ENCODE measurements around the gene SMOC2. TPM values are rescaled to one million over a fixed set of nuclear protein-coding genes. Genes with fewer than 3 reads are reported as not detected.

Gene SMOC2
- total RNA-seq, 1 experiment from 2014 or later = not detected

DNA sequence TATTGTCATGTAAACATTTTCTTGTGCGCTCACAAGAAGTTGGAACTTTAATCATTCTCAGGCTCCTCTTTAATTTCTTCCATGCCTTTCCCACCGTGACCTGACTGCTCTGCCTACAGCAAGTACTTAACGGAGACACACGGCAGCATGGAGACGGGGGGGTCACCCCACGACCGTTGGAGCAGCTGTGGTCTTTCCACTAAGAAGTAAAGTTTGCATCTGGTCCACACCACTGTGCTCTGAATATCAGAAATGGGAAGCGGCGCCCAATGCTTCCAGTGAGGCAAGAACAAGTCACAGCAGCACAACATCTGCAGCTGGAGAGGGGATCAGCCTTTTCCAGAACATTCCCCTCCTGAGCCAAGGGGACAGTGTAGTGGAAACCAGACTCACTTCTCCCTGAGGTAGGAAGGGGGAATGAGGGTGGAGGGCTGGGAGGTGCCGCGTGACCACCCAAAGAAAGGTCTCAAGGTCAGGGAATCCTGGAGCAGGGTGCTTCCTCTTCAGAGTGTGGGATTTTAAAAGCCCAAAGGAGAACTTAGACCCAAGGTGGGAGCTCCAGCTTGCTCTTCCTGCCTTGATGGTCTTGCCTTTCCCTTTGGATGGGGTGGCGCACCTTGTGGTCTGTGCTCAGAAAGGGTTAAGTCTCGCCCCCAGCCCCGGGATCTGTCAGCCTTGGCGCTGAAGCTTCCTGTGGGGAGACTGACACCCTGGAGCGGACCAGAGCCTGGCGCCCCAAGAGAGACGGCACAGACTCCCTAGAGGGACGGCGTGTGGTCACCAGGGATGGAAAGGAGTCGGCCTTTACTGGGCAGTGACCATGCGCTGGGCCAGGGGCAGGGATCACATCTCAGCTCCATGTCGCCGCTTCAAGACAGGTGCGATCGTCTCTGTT lies 25.6 kb upstream of the SMOC2 start:
- no peak for DNase-seq (ENCODE audit: low read depth)

DNA sequence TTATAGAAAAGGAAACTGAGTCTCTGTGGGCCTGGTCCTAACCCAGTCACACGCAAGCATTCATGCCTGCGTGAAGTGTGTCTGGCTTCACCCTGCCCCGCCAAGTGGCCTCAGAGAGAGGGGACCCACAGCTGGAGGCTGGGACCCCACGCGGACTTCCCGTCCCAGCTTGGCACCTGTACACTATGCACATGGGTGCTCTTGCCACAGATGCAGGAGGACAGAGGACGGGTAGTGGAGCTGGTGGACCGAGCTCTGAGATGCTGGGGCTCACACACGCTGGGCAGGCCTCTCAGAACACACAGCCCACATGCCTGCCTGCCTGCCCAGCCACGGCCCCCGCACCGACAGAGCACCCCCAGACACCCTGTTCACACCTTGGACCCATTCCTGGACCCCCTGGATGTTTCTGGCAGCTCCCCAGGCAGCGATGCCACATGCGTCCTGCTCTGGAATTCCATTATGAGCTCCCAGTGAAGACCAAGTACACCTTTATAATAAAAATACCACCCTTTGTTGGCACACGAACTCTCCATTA lies 24.9 kb upstream of the SMOC2 start:
- no peak for DNase-seq (ENCODE audit: low read depth)

DNA sequence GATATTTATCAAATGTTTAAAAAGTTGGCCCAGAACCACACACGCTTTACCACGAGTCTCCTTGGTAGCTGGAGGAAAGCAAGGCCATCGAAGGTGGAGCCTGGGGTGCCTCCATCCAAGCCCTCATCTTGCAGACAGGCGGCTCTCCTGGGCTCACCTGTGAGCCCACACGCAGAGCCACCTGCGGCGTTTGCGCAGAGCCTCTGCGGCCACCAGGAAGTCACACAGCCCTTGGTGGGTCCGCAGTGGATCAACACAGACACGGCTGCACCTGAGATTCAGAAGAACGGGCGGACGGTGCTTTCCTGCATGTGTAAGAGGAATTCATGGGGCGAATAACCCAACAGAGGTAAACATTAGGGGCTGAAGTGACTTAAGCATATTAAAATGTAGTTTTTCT lies 24.5 kb upstream of the SMOC2 start:
- no peak for DNase-seq (ENCODE audit: low read depth)

GRCh38 chr6:168417191-168417590 lies 23.8 kb upstream of the SMOC2 start:
- no peak for DNase-seq (ENCODE audit: low read depth)

DNA sequence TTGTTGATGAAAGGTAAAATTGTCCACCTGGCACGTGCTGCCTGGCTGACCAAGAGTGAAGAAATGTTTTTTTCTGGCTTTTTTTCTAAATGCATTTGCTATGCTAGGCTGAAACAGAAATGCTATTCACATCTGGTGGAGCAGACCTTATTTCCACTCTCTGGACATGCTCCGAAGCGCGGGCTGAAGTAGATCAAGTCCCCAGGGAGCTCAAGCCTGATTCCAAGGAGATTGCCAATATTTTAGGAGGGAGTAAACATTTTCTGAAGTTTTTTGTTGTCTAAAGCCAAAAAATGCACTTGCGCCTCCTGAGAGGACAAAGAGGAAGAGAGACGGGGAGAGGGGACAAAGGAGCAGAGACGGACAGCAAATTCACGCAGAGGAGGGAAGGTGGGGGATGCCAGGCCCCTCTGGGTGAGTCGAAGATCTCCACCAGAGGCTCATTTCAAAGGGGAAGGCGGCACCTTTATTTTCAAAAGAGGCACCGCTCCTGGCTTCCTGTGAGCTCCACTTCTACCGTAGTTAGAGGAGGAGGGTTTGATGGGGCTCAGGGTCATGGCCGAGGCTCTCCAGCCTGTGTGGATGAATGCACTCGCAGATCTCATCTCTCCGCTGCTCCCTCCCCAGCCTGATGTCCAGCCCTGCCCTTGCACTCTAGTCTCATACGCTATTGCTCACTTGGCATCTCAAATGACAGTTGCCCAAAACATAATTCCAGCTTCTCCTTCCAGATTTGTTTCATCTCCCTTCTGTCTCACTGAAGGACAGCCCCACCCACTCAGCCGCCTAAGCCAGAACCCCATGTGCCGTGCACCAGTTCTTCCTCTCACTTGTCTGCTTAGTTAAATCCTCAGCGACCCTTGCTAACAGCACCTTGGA lies 23.1 kb upstream of the SMOC2 start:
- no peak for DNase-seq (ENCODE audit: low read depth)

DNA sequence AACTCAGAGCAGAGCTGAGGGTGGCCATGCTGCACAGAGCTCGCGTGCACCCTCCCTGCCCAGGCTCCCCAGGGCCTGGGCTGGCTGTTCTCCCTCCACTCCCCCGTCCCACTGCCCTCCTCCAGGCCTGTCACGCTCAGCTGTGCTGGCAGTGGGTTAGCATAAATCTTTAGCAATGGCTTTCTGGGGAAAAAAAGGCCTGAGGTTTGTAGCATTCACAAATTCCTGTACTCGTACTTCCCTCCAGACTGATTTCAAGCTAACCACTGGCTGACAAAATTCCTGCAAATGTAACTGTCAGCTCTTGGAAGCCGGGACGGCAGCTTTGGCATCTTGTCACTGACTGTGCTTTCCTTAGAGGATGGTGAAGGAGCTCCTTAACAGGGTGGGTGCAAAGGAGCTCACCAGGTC lies 22.3 kb upstream of the SMOC2 start:
- no peak for DNase-seq (ENCODE audit: low read depth)

DNA sequence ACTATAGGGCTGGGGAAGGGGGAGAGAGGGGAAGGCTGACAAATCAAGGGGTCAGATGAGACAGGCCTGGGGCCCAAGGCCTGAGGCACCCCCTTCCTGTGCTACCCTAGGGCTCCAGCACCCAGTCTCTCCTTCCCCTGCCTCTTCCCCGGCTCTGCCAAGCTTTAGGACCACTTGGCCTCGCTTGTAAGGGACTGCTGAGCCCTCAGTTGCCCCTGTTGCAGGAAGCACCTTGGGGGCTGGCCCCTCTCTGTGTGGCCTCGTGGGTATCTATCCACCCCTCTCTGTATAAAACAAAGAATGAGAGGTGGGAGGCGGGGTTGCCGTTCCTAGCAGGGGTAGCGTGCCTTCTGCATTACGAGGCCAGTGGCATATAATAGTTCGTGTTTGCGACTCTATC lies 21.4 kb upstream of the SMOC2 start:
- DNase-seq (ENCODE audit: low read depth) = no peak

GRCh38 chr6:168420084-168420483 lies 20.9 kb upstream of the SMOC2 start:
- DNase-seq (ENCODE audit: low read depth) = no peak

GRCh38 chr6:168420706-168421105 lies 20.3 kb upstream of the SMOC2 start:
- no peak for DNase-seq (ENCODE audit: low read depth)

DNA sequence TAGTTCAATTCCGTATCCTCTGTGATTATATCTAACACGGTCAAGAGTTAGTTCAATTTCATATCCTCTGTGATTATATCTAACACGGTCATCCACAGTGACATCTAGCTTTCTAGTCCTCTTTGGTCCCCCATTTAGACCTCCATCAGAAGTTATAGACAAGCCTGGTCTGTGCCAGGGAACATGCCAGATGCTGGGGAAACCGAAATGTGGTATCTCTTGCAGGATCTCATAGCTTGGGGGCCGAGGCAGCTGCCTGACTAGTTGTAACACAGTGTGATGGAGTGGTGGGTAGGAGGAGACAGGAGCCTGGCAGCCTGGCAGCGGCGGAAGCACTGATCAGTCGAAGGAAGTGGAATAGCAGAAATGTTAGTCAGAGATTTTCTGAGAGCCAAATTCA lies 13.8 kb upstream of the SMOC2 start:
- DNase-seq (ENCODE audit: low read depth) = no peak

DNA sequence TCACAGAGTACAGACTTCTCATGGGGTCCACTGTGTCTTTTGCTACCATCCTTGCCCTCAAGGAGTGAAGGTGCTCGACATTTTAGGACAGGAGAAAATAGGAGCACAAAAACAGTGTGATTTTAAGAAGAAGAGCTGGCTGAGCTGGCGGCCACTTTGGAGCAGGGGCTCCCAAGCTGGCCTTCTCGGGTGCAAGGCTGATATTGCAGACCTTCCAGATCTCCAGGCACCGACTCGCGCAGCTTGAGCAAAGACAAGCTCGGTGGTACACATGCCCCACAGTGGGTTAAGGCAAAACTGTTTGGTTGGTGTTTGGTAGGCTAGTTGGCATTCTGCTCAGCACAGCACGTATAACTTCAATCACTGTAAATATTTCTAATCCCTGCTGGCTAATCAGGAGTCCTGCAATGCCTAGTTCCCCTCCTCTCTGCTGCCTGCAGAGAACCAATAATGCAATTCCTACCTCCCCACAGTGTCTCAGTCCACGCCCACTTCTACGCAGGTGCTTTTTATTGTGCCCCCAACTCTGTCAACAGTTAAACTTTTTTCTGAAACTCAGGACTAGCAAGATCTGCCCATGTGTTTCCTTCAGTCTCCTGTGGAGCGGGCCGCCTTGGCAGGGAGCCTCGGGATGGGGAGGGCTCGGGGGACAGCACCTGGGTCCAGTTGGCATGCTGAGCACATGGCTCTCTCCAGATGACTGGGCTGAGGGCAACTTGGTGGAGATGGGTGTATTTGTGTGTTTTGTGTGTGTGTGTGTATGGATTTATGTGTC lies 12.7 kb upstream of the SMOC2 start:
- DNase-seq (ENCODE audit: low read depth) = no peak

DNA sequence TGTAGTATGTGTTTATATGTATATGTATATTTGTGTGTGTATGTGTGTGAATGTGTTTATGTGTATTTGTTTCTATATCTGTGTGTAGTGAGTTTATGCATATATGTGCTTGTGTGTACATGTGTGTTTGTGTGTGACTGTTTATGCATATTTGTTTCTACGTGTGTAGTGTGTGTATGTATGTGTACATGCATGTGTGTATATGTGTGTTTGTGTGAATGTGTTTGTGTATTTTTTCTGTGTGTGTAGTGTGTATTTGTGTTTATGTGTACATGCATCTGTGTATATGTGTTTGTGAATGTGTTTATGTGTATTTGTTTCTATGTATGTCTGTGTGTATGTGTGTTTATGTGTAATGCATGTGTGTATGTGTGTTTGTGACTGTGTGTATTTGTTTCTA lies 12.1 kb upstream of the SMOC2 start:
- DNase-seq (ENCODE audit: low read depth) = no peak

- DNase-seq (ENCODE audit: low read depth) = no peak
Measured at GRCh38 chr6:168432196-168432595, 8.8 kb upstream of the SMOC2 start.

- DNase-seq (ENCODE audit: low read depth) = no peak
Measured at GRCh38 chr6:168433898-168434297, 7.1 kb upstream of the SMOC2 start.

- DNase-seq (ENCODE audit: low read depth) = no peak
Measured at GRCh38 chr6:168434505-168434904, 6.5 kb upstream of the SMOC2 start.

- no peak for DNase-seq (ENCODE audit: low read depth)
Measured at GRCh38 chr6:168437751-168438150, 3.2 kb upstream of the SMOC2 start.

DNA sequence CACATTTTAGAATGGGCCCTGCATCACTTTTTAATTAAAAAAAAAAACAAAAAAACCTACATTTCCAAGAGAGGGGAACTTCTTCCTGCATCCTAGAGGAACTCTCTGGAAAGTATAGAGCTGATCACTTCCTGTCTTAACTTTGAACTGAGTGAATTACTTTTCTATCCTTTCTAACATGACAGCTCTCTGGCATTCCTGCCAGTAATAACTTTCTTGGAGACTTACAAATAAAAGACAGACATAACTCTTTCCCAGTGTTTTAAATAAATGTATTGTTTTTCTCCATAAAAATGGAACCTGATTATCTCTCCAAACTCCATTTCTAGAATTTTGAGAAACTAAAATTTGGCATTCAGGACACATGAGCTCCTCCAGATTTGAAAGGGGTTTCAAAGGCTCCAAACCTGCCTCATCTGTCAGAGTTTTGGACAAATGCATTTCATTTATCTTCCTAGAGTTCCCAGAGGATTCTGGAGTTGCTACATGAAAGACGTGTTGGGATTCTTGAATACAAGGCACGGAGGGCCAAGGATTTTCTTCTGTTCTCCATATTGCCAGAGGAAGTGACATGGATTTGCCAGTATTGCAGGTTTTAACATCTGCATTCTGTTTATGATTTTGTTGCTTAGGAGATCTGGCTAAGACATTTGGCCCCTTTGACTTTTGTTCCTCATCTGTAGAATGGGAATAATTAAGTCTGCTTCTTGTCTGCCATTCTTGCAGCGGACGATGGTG lies 2.0 kb upstream of the SMOC2 start:
- DNase-seq (ENCODE audit: low read depth) = no peak

DNA sequence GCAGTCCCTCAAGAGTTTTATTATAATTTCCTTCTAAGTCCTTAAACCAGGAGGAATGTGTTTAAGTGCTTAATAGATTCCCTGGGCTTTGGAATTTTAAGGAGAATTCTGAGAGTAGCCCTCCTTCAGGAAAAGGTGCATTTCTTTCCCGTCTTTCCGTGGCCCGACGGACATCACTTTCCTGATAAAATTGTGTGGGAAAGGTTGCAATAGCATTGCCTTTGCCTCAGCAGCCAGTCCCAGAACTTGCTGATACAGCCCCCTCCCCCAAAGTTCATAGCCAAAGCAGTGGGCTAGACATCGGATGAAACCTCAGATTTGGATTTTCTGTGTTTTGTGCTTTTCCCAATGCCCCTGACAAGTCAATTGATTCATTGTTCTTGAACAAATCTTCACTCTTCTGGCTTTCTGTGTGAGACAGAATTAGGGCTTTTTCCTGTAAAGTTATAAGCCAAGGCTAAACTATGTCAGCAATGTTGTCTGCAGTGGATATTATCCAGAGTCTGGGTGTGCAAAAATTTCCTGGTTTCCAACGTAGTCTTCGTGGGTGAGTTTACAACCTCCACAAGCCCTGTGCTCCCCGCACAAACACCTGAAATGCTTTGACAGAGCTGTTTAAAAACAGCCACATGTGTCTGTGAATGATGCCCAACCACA lies 1.1 kb upstream of the SMOC2 start:
- DNase-seq (ENCODE audit: low read depth) = no peak

GRCh38 chr6:168441434-168442391 lies 729 bp downstream of the SMOC2 start:
- DNase-seq (ENCODE audit: low read depth) = no peak
